Neuron (in vitro differentiated cells): ENCODE results near the gene ATP6V0A1.
"Not testable (repeated sequence)": the region's sequence is repeated elsewhere in the genome, so short reads cannot be mapped to it uniquely, and the experiment has no call there.

Experiments
- H2AFZ ChIP-seq: one replicate; pipeline ENCODE4 v1.6.1; 2013; ENCODE audit warnings: low read depth, mild to moderate bottlenecking, inconsistent platforms, low read length, moderate library complexity
- H3K27me3 ChIP-seq: one replicate; pipeline ENCODE4 v1.6.1; 2013; ENCODE audit warnings: low read length; ENCODE audit not compliant: insufficient read depth
- H3K36me3 ChIP-seq: one replicate; pipeline ENCODE4 v1.6.1; 2013; ENCODE audit warnings: low read length; ENCODE audit not compliant: insufficient read depth
- H3K4me1 ChIP-seq: one replicate; pipeline ENCODE4 v1.6.1; 2013; ENCODE audit warnings: low read length; ENCODE audit not compliant: insufficient read depth
- H3K4me3 ChIP-seq: 2 replicates; pipeline ENCODE4 v1.5.1; 2013; ENCODE audit warnings: mild to moderate bottlenecking, low read length, moderate library complexity
- H3K9me3 ChIP-seq: one replicate; pipeline ENCODE4 v1.6.1; 2013; ENCODE audit warnings: low read length

The ATP6V0A1 gene

GRCh38 chr17:42422958-42423712, 35.5 kb upstream of the ATP6V0A1 start, which contains the start of gene CAVIN1:
Gene CAVIN1 (minus strand): TSS chr17:42423256. CDS start chr17:42423097, 159 bp downstream.
- H3K27me3 ChIP-seq, result peaks cover 51% of the 10 kb centered on the region
- no peaks in the 10 kb centered on the region for H3K36me3 ChIP-seq
- peak within 1 kb of the TSS; percentile 68 for H2AFZ ChIP-seq
- H3K9me3 ChIP-seq, result no peaks in the 10 kb centered on the region
- peaks cover 10% of the 10 kb centered on the region for H3K4me1 ChIP-seq
- peak within 1 kb of the TSS; percentile 41 for H3K4me3 ChIP-seq

DNA sequence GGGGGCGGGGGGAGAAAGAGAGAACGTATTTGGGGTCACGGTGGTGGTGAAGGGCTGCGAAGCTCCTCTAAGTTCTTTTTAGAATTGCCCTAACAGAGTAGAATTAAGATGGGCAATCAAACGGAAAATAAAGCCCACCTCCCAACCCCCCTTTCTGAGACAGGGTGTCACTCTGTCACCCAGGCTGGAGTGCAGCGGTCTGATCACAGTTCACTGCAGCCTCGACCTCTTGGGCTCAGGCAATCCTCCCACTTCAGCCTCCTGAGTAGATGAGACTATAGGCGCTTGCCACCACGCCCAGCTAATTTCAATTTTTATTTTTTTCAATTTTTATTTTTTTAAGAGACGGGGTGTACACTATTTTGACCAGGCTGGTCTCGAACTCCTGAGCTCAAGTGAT, 34.9 kb upstream of the ATP6V0A1 start:
- Histone ChIP-seq H3K4me3 (no peak overlapping the region), H2AFZ (peak overlapping the region; percentile 68), H3K9me3 (no peaks in the 10 kb centered on the region), H3K4me1 (peaks cover 10% of the 10 kb centered on the region), H3K36me3 (no peaks in the 10 kb centered on the region), H3K27me3 (peaks cover 51% of the 10 kb centered on the region)

DNA sequence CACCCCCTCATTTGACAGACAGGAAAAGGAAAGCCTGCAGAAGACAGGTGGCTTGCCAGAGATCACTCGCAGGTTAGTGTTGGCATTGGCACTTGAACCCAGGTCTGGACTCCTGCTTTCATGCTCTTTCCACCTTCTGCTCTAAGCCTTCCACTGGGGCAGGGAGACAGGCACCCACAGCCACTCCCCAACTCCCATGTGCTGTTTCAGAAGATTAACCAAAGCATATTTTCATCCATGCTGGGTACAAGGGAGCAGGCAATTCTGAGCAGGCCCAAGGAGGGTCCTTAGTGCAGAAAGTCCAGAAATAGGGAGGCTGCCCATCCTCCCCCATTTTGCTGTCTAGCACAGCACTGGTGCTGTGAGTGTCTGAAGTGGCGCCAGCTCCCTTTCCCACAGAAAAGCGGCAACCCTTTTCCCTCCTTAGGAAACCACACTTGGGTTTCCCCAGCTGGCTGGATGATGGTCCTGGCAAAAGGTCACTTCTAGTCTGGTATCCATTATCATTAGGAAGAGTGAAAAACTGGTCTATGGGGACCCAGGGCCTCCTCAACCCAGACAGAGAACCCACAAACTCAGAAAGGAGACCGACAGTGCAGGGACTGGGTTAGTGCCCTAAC, 33.6 kb upstream of the ATP6V0A1 start:
- Histone ChIP-seq H3K27me3 (peaks cover 44% of the 10 kb centered on the region), H3K4me1 (peaks cover 14% of the 10 kb centered on the region), H3K4me3 (no peak overlapping the region)

DNA sequence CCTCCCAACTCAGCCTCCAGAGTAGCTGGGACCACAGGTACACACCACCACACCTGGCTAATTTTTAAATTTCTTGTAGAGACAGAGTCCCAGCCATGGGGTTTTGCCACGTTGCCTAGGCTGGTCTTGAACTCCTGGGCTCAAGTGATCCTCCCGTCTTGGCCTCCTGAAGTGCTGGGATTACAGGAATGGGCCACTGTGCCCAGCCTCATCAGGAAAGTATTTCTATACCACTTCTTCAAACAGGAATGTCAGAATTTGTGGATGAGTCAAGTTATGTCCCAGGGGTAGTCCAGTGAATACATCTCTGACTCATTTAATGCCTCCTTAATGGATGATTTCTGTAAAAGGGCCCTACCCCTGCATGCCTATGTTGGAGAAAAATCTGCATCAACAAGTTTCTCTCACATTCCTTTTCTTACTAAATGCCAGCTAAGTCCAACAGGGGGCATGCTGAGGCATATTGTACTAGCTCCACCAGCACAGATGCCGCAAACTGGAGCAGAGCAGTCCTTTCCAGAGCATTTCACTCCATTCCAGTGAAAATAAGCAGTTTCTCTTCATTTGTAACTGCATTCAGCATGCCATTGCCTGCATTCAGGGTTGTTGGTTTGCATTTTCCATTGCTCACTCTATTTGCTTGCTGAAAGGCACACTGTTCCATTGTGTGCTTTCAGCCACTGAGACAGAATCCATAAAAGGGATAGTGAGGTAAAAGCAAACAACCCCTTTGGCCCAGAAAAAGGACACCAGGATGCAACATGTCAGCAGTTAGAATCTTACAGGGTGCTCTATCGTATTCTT, 30.3 kb upstream of the ATP6V0A1 start:
- Histone ChIP-seq H3K36me3 (no peaks in the 10 kb centered on the region), H3K4me1 (peaks cover 15% of the 10 kb centered on the region), H3K27me3 (peaks cover 13% of the 10 kb centered on the region), H3K9me3 (no peaks in the 10 kb centered on the region), H2AFZ (peak overlapping the region; percentile 15), H3K4me3 (no peak overlapping the region)

More for the DNA sequence above, 33.6 kb upstream of the ATP6V0A1 start:
- Histone ChIP-seq H3K9me3 (no peaks in the 10 kb centered on the region), H3K36me3 (no peaks in the 10 kb centered on the region), H2AFZ (no peak overlapping the region)

- H3K9me3 ChIP-seq, result no peaks in the 10 kb centered on the region
- no peak overlapping the region for H2AFZ ChIP-seq
- H3K27me3 ChIP-seq, result peaks cover 5% of the 10 kb centered on the region
- no peaks in the 10 kb centered on the region for H3K36me3 ChIP-seq
- no peak overlapping the region for H3K4me3 ChIP-seq
- peaks cover 11% of the 10 kb centered on the region for H3K4me1 ChIP-seq
Observed at GRCh38 chr17:42429726-42430447, 28.8 kb upstream of the ATP6V0A1 start.

- H3K36me3 ChIP-seq, result no peaks in the 10 kb centered on the region
- H3K9me3 ChIP-seq, result no peaks in the 10 kb centered on the region
- no peak overlapping the region for H3K4me3 ChIP-seq
- no peaks in the 10 kb centered on the region for H3K27me3 ChIP-seq
- peak overlapping the region; percentile 43 for H2AFZ ChIP-seq
- H3K4me1 ChIP-seq, result peaks cover 19% of the 10 kb centered on the region
Observed at GRCh38 chr17:42431758-42432161, 26.9 kb upstream of the ATP6V0A1 start.

- H2AFZ ChIP-seq, result peak overlapping the region; percentile 87
- peaks cover 12% of the 10 kb centered on the region for H3K4me1 ChIP-seq
- no peaks in the 10 kb centered on the region for H3K9me3 ChIP-seq
- no peaks in the 10 kb centered on the region for H3K36me3 ChIP-seq
- no peak overlapping the region for H3K4me3 ChIP-seq
- no peaks in the 10 kb centered on the region for H3K27me3 ChIP-seq
Observed at GRCh38 chr17:42436391-42436790, 22.3 kb upstream of the ATP6V0A1 start.

GRCh38 chr17:42438600-42439567, 19.8 kb upstream of the ATP6V0A1 start:
- H3K9me3 ChIP-seq, result no peaks in the 10 kb centered on the region
- H2AFZ ChIP-seq, result no peak overlapping the region
- no peaks in the 10 kb centered on the region for H3K27me3 ChIP-seq
- no peak overlapping the region for H3K4me3 ChIP-seq
- H3K36me3 ChIP-seq, result no peaks in the 10 kb centered on the region
- H3K4me1 ChIP-seq, result peaks cover 8% of the 10 kb centered on the region

GRCh38 chr17:42441371-42442195, 17.1 kb upstream of the ATP6V0A1 start:
- no peaks in the 10 kb centered on the region for H3K36me3 ChIP-seq
- H2AFZ ChIP-seq, result no peak overlapping the region
- no peak overlapping the region for H3K4me3 ChIP-seq
- H3K27me3 ChIP-seq, result no peaks in the 10 kb centered on the region
- no peaks in the 10 kb centered on the region for H3K9me3 ChIP-seq
- H3K4me1 ChIP-seq, result peaks cover 2% of the 10 kb centered on the region

DNA sequence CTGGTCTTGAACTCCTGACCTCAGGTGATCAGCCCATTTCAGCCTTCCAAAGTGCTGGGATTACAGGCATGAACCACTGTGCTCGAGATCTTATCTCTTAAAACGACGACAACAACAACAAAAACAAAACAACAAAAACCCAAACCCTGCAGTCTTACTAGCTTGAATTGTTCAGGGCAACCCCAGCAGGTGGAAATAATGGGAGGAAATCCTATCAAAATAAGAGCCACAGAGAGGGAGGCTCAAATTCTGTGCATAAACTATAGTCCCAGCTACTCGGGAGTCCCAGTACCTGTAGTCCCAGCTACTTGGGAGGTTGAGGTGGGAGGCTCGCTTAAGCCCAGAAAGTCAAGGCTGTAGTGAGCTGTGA, 16.5 kb upstream of the ATP6V0A1 start:
- Histone ChIP-seq H3K36me3 (no peaks in the 10 kb centered on the region), H3K27me3 (no peaks in the 10 kb centered on the region), H3K4me1 (no peaks in the 10 kb centered on the region), H3K4me3 (no peak overlapping the region), H2AFZ (no peak overlapping the region), H3K9me3 (no peaks in the 10 kb centered on the region)

DNA sequence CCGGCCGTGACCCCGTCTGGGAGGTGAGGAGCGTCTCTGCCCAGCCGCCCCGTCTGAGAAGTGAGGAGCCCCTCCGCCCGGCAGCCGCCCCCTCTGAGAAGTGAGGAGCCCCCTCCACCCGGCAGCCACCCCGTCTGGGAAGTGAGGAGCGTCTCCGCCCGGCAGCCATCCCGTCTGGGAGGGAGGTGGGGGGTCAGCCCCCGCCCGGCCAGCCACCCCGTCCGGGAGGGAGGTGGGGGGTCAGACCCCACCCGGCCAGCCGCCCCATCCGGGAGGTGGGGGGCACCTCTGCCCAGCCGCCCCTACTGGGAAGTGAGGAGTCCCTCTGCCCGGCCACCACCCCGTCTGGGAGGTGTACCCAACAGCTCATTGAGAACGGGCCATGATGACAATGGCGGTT, 9.5 kb upstream of the ATP6V0A1 start:
- H3K36me3 ChIP-seq, H3K4me3 ChIP-seq, H3K27me3 ChIP-seq, H2AFZ ChIP-seq, H3K4me1 ChIP-seq, H3K9me3 ChIP-seq: not testable (repeated sequence)
